H1 (cell line): ENCODE measurements around the gene MRGPRX2. TPM values are rescaled to one million over a fixed set of nuclear protein-coding genes. Genes with fewer than 3 reads are reported as not detected.

Experiments
- CTCF ChIA-PET: fragments of 300-600 bp; sonication (Branson Sonifier 250); formaldehyde crosslinking; loops from one replicate; lab custom pipeline; 2021; ENCODE audit not compliant: partially characterized antibody; lab: Charles Lee
- POLR2A ChIA-PET: fragments of 300-600 bp; sonication (Branson Sonifier 250); formaldehyde crosslinking; loops from one replicate; lab custom pipeline; 2021; ENCODE audit warnings: inconsistent platforms; ENCODE audit not compliant: partially characterized antibody; lab: Charles Lee
- DNase-seq, 2 experiments: peaks; one replicate each; pipeline versions ENCODE4 v3.0.0 to v3.0.0-alpha.2; 2010 to 2022; ENCODE audit warnings: low spot score in 2 of 2, low read depth in 1 of 2, mixed read lengths in 1 of 2
- FAIRE-seq: peaks from 2 replicates; lab custom pipeline; 2011; peaks lifted over from hg19 to GRCh38; lab: Jason Lieb, UNC
- H2AFZ ChIP-seq: 2 replicates; pipeline ENCODE4 v1.8.1; 2012; ENCODE audit warnings: low read length, inconsistent platforms
- H2AK5ac ChIP-seq: 2 replicates; pipeline ENCODE4 v1.6.1; 2013; ENCODE audit warnings: low read depth, low read length
- H2BK120ac ChIP-seq: replicated peaks from 2 replicates; pipeline ENCODE3; 2013; ENCODE audit warnings: low read depth, low read length, inconsistent platforms
- H2BK12ac ChIP-seq: 2 replicates; pipeline ENCODE4 v1.6.1; 2013; ENCODE audit warnings: low read depth, low read length
- H2BK15ac ChIP-seq: 2 replicates; pipeline ENCODE4 v1.6.1; 2013; ENCODE audit warnings: low read length
- H2BK20ac ChIP-seq: 2 replicates; pipeline ENCODE4 v1.6.1; 2013; ENCODE audit warnings: low read length
- H2BK5ac ChIP-seq: 2 replicates; pipeline ENCODE4 v1.6.1; 2013; ENCODE audit warnings: low read depth, low read length
- H3K14ac ChIP-seq: 2 replicates; pipeline ENCODE4 v1.6.1; 2013; ENCODE audit warnings: inconsistent platforms; ENCODE audit not compliant: insufficient read length
- H3K18ac ChIP-seq: 2 replicates; pipeline ENCODE4 v1.6.1; 2013; ENCODE audit warnings: low read length; ENCODE audit errors: extremely low read depth
- H3K23ac ChIP-seq: 2 replicates; pipeline ENCODE4 v1.6.1; 2013; ENCODE audit warnings: inconsistent platforms; ENCODE audit not compliant: insufficient read length
- H3K23me2 ChIP-seq: 2 replicates; pipeline ENCODE4 v1.6.1; 2013; ENCODE audit warnings: low read depth, low read length
- H3K27ac ChIP-seq: 2 replicates; pipeline ENCODE4 v1.6.1; 2011; ENCODE audit warnings: low read depth, low read length, inconsistent platforms
- H3K27me3 ChIP-seq, 4 experiments: replicated peaks in 1 of 4; 1 replicate in 1 of 4; 2 replicates in 3 of 4; pipeline versions ENCODE4 v1.6.1 to v1.8.1; 2011 to 2013; ENCODE audit warnings: low read length in 3 of 4, mild to moderate bottlenecking in 3 of 4, inconsistent platforms in 2 of 4, mixed read lengths in 2 of 4, moderate library complexity in 1 of 4; ENCODE audit not compliant: control insufficient read depth in 3 of 4, insufficient read depth in 3 of 4; ENCODE audit errors: extremely low read depth in 1 of 4
- H3K36me3 ChIP-seq, 4 experiments: 2 replicates each; pipeline versions ENCODE4 v1.6.1 to v1.8.1; 2011 to 2013; ENCODE audit warnings: mild to moderate bottlenecking in 4 of 4, low read length in 3 of 4, moderate library complexity in 2 of 4, control low read depth in 1 of 4, inconsistent platforms in 1 of 4; ENCODE audit not compliant: insufficient read depth in 4 of 4, control insufficient read depth in 2 of 4
- H3K4ac ChIP-seq: replicated peaks from 2 replicates; pipeline ENCODE3; 2013; ENCODE audit warnings: low read length, low read depth, mixed read lengths, inconsistent platforms; ENCODE audit not compliant: insufficient read length
- H3K4me1 ChIP-seq, 4 experiments: replicated peaks in 1 of 4; 1 replicate in 1 of 4; 2 replicates in 3 of 4; pipeline versions ENCODE4 v1.6.1 to v1.8.1; 2011 to 2013; ENCODE audit warnings: low read length in 3 of 4, inconsistent platforms in 2 of 4, mixed read lengths in 1 of 4; ENCODE audit not compliant: insufficient read depth in 4 of 4, control insufficient read depth in 3 of 4
- H3K4me2 ChIP-seq, 2 experiments: 2 replicates each; pipeline versions ENCODE4 v1.6.1 to v1.8.1; 2011 to 2013; ENCODE audit warnings: low read depth in 2 of 2, low read length in 2 of 2, control low read depth in 1 of 2, inconsistent platforms in 1 of 2, mild to moderate bottlenecking in 1 of 2; ENCODE audit not compliant: insufficient read depth in 1 of 2
- H3K4me3 ChIP-seq, 4 experiments: fragments of 200-600, 300-600 bp in 1 of 4; sonication (generic), shearing (Covaris generic), sonication (Bioruptor Twin) in 1 of 4; 2 replicates each; pipeline versions ENCODE4 v1.5.1 to v1.8.1; 2011 to 2016; ENCODE audit warnings: low read length in 4 of 4, low read depth in 3 of 4, control low read depth in 2 of 4, inconsistent platforms in 2 of 4, mild to moderate bottlenecking in 2 of 4, mixed read lengths in 1 of 4, moderate library complexity in 1 of 4; ENCODE audit not compliant: insufficient read depth in 2 of 4; ENCODE audit errors: extremely low read depth in 1 of 4
- H3K56ac ChIP-seq: replicated peaks from 2 replicates; pipeline ENCODE3; 2013; ENCODE audit warnings: low read depth, mild to moderate bottlenecking, mixed read lengths, low read length, inconsistent platforms; ENCODE audit not compliant: insufficient read length
- H3K79me1 ChIP-seq: 2 replicates; pipeline ENCODE4 v1.6.1; 2013; ENCODE audit warnings: low read depth, low read length, control low read depth
- H3K79me2 ChIP-seq, 2 experiments: 2 replicates each; pipeline versions ENCODE4 v1.6.1 to v1.8.1; 2012 to 2013; ENCODE audit warnings: low read length in 2 of 2, mild to moderate bottlenecking in 2 of 2, inconsistent platforms in 1 of 2; ENCODE audit not compliant: insufficient read depth in 2 of 2, control insufficient read depth in 1 of 2
- H3K9ac ChIP-seq, 4 experiments: replicated peaks in 1 of 4; 1 replicate in 1 of 4; 2 replicates in 3 of 4; pipeline versions ENCODE4 v1.6.1 to v1.8.1; 2011 to 2013; ENCODE audit warnings: low read depth in 3 of 4, low read length in 3 of 4, control low read depth in 2 of 4, mild to moderate bottlenecking in 2 of 4, moderate library complexity in 2 of 4, inconsistent platforms in 1 of 4; ENCODE audit errors: extremely low read depth in 1 of 4
- H3K9me3 ChIP-seq, 2 experiments: 2 replicates each; pipeline versions ENCODE4 v1.6.1 to v1.8.1; 2012 to 2013; ENCODE audit warnings: mild to moderate bottlenecking in 2 of 2, moderate library complexity in 2 of 2, control low read depth in 1 of 2, inconsistent platforms in 1 of 2, low read depth in 1 of 2, low read length in 1 of 2, mixed read lengths in 1 of 2; ENCODE audit not compliant: insufficient read depth in 2 of 2
- H4K20me1 ChIP-seq, 2 experiments: replicated peaks in 1 of 2; 2 replicates each; pipeline versions ENCODE3 to v1.8.1; 2011 to 2013; ENCODE audit warnings: inconsistent platforms in 2 of 2, low read length in 2 of 2, mild to moderate bottlenecking in 1 of 2; ENCODE audit not compliant: insufficient read depth in 2 of 2, control insufficient read depth in 1 of 2
- H4K5ac ChIP-seq: 2 replicates; pipeline ENCODE4 v1.6.1; 2013; ENCODE audit warnings: low read length, low read depth, mixed read lengths, inconsistent platforms; ENCODE audit not compliant: insufficient read length
- H4K8ac ChIP-seq: 2 replicates; pipeline ENCODE4 v1.8.0; 2013; ENCODE audit warnings: mild to moderate bottlenecking, moderate library complexity, low read length, inconsistent platforms; ENCODE audit not compliant: insufficient read depth; ENCODE audit errors: extremely low read depth
- H4K91ac ChIP-seq: replicated peaks from 2 replicates; pipeline ENCODE3; 2013; ENCODE audit warnings: low read length, mixed read lengths, inconsistent platforms; ENCODE audit not compliant: insufficient read length
- WGBS, 2 experiments: shearing (Covaris generic) in 1 of 2; methylation state at CpG; one replicate each; pipeline versions ENCODE4 v1.1.6 to v1.1.7; 2013 to 2015; ENCODE audit warnings: low lambda C conversion rate in 2 of 2, mixed read lengths in 2 of 2, inconsistent platforms in 1 of 2, low coverage in 1 of 2, missing lambda C conversion rate in 1 of 2; ENCODE audit not compliant: insufficient replicate concordance in 2 of 2, insufficient coverage in 1 of 2, insufficient read length in 1 of 2; ENCODE audit errors: extremely low coverage in 1 of 2, missing lambda C conversion rate in 1 of 2; 5-methylcytosine and 5-hydroxymethylcytosine counted together
- polyA plus RNA-seq, 7 experiments: library from polyadenylated mRNA; depleted of rRNA in 3 of 7; stranded (reverse) in 5 of 7; unstranded in 2 of 7; fragments of >200 nt in 5 of 7; fragments of 200-250 nt in 2 of 7; gene quantifications; 1 replicate in 5 of 7; 2 replicates in 1 of 7; 4 replicates in 1 of 7; pipeline versions ENCODE4 v1.2.1 to v1.2.3, GENCODE V29; 2011 to 2013; ENCODE audit warnings: missing spikeins in 2 of 7, mixed read lengths in 2 of 7
- total RNA-seq: library from RNA; stranded (reverse); fragmentation: NEBNext Ultra II Directional; extraction: Animal tissue kit (Norgen Biotek cat#: 25700); gene quantifications from 2 replicates; pipeline ENCODE4 v1.2.1, GENCODE V29; 2021

The MRGPRX2 gene
- total and polyA plus RNA-seq, 2 of the 8 experiments (the other 6 are each of a cell fraction or from before 2014, with no cell fraction given), result not detected

GRCh38 chr11:19084661-19085315 lies 24.3 kb upstream of the MRGPRX2 start:
- no peak overlapping the region for H3K18ac ChIP-seq
- ChIA-PET POLR2A (no interaction called here), CTCF (interaction anchor here (1.7 kb wide), 1 partner anchor 14 kb away, joined by 4 read pairs; no protein-coding TSS in a partner anchor)
- FAIRE-seq (no peak), DNase-seq (no peak)
- no peak overlapping the region for H2AK5ac ChIP-seq
- H3K9ac ChIP-seq, result no peak overlapping the region
- H3K27me3 ChIP-seq, result no peaks in the 10 kb centered on the region
- H4K91ac ChIP-seq, result no peak overlapping the region
- no peak overlapping the region for H4K8ac ChIP-seq
- no peaks in the 10 kb centered on the region for H3K79me2 ChIP-seq
- 91% methylated on average over 5 of the region's 5 CpGs; no CpG with 5 or more reads in 1 of the 2 experiments for WGBS, 2 experiments
- H3K23me2 ChIP-seq, result no peaks in the 10 kb centered on the region; the same call in 1 of the 2 replicates
- H3K27ac ChIP-seq, result no peak overlapping the region
- no peak overlapping the region for H3K23ac ChIP-seq
- H2BK120ac ChIP-seq, result no peak overlapping the region
- no peak overlapping the region for H4K5ac ChIP-seq
- H3K4me1 ChIP-seq, result no peaks in the 10 kb centered on the region
- H3K9me3 ChIP-seq, result no peaks in the 10 kb centered on the region
- no peaks in the 10 kb centered on the region for H3K79me1 ChIP-seq
- no peak overlapping the region for H3K56ac ChIP-seq
- no peaks in the 10 kb centered on the region for H3K36me3 ChIP-seq
- H2BK20ac ChIP-seq, result no peak overlapping the region
- H3K4ac ChIP-seq, result no peak overlapping the region
- no peak overlapping the region for H3K4me2 ChIP-seq
- no peak overlapping the region for H3K14ac ChIP-seq
- H2BK15ac ChIP-seq, result no peak overlapping the region
- H4K20me1 ChIP-seq, result no peaks in the 10 kb centered on the region
- no peak overlapping the region for H2AFZ ChIP-seq
- H3K4me3 ChIP-seq, result no peak overlapping the region
- H2BK5ac ChIP-seq, result no peak overlapping the region
- no peak overlapping the region for H2BK12ac ChIP-seq
